ENCODE data around the gene XAB2. TPM values are rescaled to one million over a fixed set of nuclear protein-coding genes. Genes with fewer than 3 reads are reported as not detected.

XAB2 gene
- total RNA-seq, 2 experiments from 2014 or later = 50.7 to 54.1 TPM

DNA sequence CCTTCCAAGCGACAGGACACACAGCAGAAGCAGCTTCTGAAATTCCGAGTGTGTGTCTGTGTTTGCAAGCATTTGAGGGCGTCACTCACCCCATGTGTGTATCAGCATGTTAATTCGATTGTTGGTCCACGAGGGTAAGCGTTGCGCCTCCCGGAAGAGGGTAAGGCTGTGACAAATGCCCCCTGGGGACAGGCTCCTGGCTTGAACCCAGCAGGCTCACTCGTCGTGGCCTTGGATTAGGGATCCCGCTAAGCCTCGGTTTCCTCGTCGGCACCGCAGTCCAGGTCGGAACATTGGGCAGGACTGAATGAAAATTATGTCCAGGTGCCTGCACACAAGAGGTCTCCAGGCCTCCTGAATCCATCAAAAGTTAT is 7.0 kb upstream of the XAB2 start:
- H3K36me3 Mint-ChIP-seq (ENCODE audit: low read depth) = peaks cover 12% of the 10 kb centered on the region
- POLR2A ChIA-PET = interaction anchor here (2.9 kb wide), 1 partner anchor 18 kb away, joined by 10 read pairs; no protein-coding TSS in a partner anchor
- DNase-seq (no peak), ATAC-seq (no peak)
- H3K27ac Mint-ChIP-seq = peak overlapping the region; percentile 88
- no peaks in the 10 kb centered on the region for H3K27me3 Mint-ChIP-seq
- intact Hi-C loops (cut with micrococcal nuclease) = no loop called here
- peak overlapping the region; percentile 81 for H3K4me3 Mint-ChIP-seq
- H3K9me3 Mint-ChIP-seq = peaks cover 6% of the 10 kb centered on the region
- TF ChIP-seq, protein P1, sequence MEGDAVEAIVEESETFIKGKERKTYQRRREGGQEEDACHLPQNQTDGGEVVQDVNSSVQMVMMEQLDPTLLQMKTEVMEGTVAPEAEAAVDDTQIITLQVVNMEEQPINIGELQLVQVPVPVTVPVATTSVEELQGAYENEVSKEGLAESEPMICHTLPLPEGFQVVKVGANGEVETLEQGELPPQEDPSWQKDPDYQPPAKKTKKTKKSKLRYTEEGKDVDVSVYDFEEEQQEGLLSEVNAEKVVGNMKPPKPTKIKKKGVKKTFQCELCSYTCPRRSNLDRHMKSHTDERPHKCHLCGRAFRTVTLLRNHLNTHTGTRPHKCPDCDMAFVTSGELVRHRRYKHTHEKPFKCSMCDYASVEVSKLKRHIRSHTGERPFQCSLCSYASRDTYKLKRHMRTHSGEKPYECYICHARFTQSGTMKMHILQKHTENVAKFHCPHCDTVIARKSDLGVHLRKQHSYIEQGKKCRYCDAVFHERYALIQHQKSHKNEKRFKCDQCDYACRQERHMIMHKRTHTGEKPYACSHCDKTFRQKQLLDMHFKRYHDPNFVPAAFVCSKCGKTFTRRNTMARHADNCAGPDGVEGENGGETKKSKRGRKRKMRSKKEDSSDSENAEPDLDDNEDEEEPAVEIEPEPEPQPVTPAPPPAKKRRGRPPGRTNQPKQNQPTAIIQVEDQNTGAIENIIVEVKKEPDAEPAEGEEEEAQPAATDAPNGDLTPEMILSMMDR (IDR thresholded peaks at IDR 0.05) = no peak
- peaks cover 29% of the 10 kb centered on the region for H3K4me1 Mint-ChIP-seq (ENCODE audit: low read depth)
- CTCF ChIA-PET = interaction anchor here (2.1 kb wide), 1 partner anchor 17 kb away, joined by 5 read pairs; no protein-coding TSS in a partner anchor

GRCh38 chr19:7635670-7636069 is 6.3 kb upstream of the XAB2 start:
- CTCF ChIA-PET = interaction anchor here (1.2 to 2.1 kb wide), 3 partner anchors 17 to 67 kb away, joined by 4 to 5 read pairs (median 5); partner anchors contain the start of gene TRAPPC5
- Mint-ChIP-seq H3K4me3 (peak overlapping the region; percentile 81), H3K27ac (peak overlapping the region; percentile 88), H3K36me3 (ENCODE audit: low read depth) (peaks cover 12% of the 10 kb centered on the region), H3K4me1 (ENCODE audit: low read depth) (peaks cover 31% of the 10 kb centered on the region), H3K9me3 (peaks cover 6% of the 10 kb centered on the region), H3K27me3 (no peaks in the 10 kb centered on the region)
- POLR2A ChIA-PET = interaction anchor here (0.7 to 2.9 kb wide), 2 partner anchors 18 to 26 kb away, joined by 3 to 10 read pairs; no protein-coding TSS in a partner anchor
- intact Hi-C loops (cut with micrococcal nuclease) = no loop called here
- TF ChIP-seq, protein P1 (IDR thresholded peaks at IDR 0.05) = no peak
- ATAC-seq = no peak
- no peak for DNase-seq

DNA sequence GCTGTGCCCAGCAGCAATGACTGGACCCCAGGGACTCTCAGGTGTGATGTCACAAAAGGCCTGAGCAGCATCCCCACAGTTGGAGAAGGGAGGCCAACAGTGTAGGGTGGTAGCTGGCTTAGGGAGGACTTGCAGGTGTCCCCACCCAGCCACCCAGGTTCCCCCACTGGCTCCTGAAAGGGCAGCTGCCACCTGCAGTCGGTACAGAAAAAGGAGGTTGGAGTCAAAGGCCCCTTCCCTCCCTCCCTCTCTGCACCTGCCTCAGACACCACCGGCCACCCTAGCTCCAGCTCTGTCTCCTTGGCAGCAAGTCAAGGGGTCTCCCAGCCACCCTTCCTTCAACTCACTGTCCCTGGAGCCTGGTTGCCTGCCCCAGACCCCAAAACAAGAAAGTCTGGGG is 4.4 kb upstream of the XAB2 start, which contains the start of gene PCP2:
TSS of gene PCP2 (minus strand) at position 22 of the 400 bp plus-strand sequence. CDS start 262 bp downstream, outside the sequence.
- Mint-ChIP-seq H3K27me3 (no peaks in the 10 kb centered on the region), H3K4me3 (no peak within 1 kb of the TSS), H3K4me1 (ENCODE audit: low read depth) (peaks cover 33% of the 10 kb centered on the region), H3K27ac (no peak within 1 kb of the TSS), H3K9me3 (no peaks in the 10 kb centered on the region), H3K36me3 (ENCODE audit: low read depth) (peaks cover 3% of the 10 kb centered on the region)
- DNase-seq = no peak
- CTCF ChIA-PET = interaction anchor here (0.8 to 1.3 kb wide), 2 partner anchors 19 to 65 kb away, joined by 3 read pairs; no protein-coding TSS in a partner anchor
- POLR2A ChIA-PET = interaction anchor here (1.2 to 2.9 kb wide), 3 partner anchors 11 to 16 kb away, joined by 3 to 10 read pairs (median 4); no protein-coding TSS in a partner anchor
- no peak for ATAC-seq
- intact Hi-C loops (cut with micrococcal nuclease) = no loop called here
- TF ChIP-seq, protein P1 (IDR thresholded peaks at IDR 0.05) = no peak

- peaks cover 39% of the 10 kb centered on the region for H3K4me1 Mint-ChIP-seq (ENCODE audit: low read depth)
- H3K36me3 Mint-ChIP-seq (ENCODE audit: low read depth) = peaks cover 1% of the 10 kb centered on the region
- no peak overlapping the region for H3K4me3 Mint-ChIP-seq
- DNase-seq = no peak
- TF ChIP-seq, protein P1 (IDR thresholded peaks at IDR 0.05) = no peak
- no peak overlapping the region for H3K27ac Mint-ChIP-seq
- intact Hi-C loops (cut with micrococcal nuclease) = no loop called here
- POLR2A ChIA-PET = interaction anchor here (0.5 to 1.4 kb wide), 3 partner anchors 10 to 363 kb away, joined by 3 to 4 read pairs (median 3); no protein-coding TSS in a partner anchor
- ATAC-seq = no peak
- CTCF ChIA-PET = interaction anchor here (0.8 kb wide), 1 partner anchor 20 kb away, joined by 3 read pairs; no protein-coding TSS in a partner anchor
- no peaks in the 10 kb centered on the region for H3K9me3 Mint-ChIP-seq
- no peaks in the 10 kb centered on the region for H3K27me3 Mint-ChIP-seq
Measured at GRCh38 chr19:7632340-7633203, 3.2 kb upstream of the XAB2 start.
